HG03039 (cell line): ENCODE data around the gene KIFC3.
"Not testable (repeated sequence)": the region's sequence is repeated elsewhere in the genome, so short reads cannot be mapped to it uniquely, and the experiment has no call there.

Experiments
- ATAC-seq: cut with Tn5 transposase; IDR thresholded peaks from one replicate; pipeline ENCODE4 v1.9.1; 2021; ENCODE audit warnings: mild to moderate bottlenecking, moderate library complexity; ENCODE audit not compliant: unreplicated experiment

KIFC3 gene

DNA sequence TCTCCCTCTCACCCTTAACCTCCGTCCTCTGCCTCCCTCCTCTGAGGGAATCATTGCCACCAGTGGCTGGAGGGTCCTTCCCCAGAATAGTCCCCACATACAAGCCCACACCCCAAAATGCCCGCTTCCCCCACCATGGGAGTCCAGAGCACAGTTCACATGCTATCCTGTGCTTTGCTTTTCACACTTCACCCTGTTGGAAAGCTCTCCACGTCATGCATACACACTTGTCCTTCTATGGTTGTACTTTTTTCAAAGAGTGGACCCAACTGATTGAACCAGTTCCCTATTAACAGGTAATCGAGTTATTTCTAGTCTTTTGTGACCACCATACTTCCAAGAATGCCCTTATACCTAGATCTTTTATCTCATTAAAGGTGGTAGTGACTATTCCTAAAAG lies 23.8 kb upstream of the KIFC3 start:
- ATAC-seq, result no peak

- no peak for ATAC-seq
Observed at GRCh38 chr16:57825298-57826044, 23.2 kb upstream of the KIFC3 start.

- no peak for ATAC-seq
Observed at GRCh38 chr16:57824888-57825287, 22.6 kb upstream of the KIFC3 start.

DNA sequence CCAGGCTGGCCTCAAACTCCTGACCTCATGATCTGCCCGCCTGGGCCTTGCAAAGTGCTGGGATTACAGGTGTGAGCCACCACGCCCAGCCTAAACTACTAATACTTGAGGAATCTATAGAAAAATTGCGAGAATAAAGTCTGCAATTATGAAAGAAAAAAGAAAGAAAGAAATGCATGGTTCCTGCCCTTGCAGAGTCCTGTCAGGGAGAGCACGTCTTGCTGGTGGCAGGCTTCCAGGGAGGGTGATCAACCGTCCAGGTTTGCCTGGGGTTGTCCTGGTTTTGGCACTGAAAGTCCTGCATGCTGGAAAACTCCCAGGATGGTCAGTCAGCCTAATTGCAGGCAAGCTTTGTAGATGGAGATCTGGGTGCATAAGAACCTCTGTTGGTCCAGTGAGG lies 21.5 kb upstream of the KIFC3 start:
- no peak for ATAC-seq

- no peak for ATAC-seq
Observed at GRCh38 chr16:57822856-57823255, 20.6 kb upstream of the KIFC3 start.

- no peak for ATAC-seq
Observed at GRCh38 chr16:57822018-57822553, 19.8 kb upstream of the KIFC3 start.

GRCh38 chr16:57821149-57821971 lies 19.1 kb upstream of the KIFC3 start:
- ATAC-seq, result no peak

GRCh38 chr16:57818377-57819064 lies 16.2 kb upstream of the KIFC3 start:
- no peak for ATAC-seq

DNA sequence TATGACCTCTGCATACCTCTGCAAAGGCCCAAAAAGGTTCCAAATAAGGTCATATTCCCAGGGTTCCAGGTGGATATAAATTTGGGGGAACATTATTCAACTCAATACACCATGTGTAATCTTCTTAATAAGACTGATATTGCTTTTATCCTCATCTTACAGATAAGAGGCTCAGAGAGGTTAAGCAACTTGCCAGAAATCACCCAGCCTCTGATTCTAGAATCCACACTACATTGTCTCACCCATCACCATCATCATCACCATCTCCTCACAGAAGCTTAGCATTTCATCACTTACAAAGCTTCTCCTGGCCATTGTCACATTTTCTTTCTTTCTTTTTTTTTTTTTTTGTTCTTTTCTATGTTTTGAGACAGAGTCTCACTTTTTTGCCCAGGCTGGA lies 15.4 kb upstream of the KIFC3 start:
- ATAC-seq, result no peak

GRCh38 chr16:57815987-57816745 lies 13.9 kb upstream of the KIFC3 start:
- ATAC-seq, result peak; percentile 60

DNA sequence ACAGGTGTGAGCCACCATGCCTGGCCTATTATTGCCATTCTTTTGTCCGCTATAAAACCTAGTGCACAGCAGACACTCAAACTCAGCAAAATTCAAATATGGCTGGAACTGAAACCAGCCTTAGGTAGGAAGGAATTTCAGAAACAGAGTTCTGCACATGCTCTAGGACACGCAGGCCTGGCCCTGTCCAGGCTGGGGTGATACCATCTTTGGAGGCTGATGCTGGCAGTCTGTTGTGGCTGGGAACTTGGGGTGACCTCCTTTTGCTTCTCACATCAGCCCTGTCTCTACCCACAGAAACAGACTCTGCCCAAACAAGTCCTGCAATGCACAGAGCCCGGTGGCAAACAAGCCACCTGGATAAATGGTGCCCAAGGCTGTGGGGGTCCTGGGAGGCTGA lies 12.6 kb upstream of the KIFC3 start:
- ATAC-seq, result no peak

DNA sequence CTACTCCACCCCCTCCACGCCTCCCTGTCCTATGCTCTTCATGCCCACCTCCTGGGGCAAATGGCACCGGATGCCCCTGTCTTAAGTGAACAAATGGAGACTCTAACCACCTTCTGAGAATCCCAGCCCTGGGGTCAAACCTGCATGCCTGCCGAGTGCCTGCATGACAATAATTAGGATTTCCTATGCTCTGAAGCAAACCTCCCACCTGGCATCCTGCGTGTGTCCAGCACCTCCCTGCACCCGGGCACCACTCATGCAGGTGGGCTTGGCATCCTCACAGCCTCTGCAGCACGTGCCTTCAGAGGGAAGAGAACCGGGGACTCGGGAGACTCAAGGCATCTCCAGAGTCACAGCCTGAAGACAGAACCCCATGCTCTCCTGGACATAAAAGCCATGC lies 11.2 kb upstream of the KIFC3 start:
- no peak for ATAC-seq

DNA sequence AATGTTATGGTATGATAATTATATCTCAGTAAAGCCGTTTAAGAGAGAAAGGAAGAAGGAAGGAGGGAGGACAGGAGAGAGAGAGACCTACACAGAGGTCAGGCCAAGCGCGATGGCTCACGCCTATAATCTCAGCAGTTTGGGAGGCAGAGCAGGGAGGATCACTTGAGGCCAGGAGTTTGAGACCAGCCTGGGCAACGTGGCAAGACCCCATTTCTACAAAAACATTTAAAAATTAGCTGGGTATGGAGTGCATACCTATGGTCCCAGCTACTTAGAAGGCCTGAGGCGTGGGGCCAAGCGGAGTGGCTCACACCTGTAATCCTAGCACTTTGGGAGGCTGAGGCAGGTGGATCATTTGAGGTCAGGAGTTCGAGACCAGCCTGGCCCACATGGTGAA lies 9.0 kb upstream of the KIFC3 start:
- not testable (repeated sequence) for ATAC-seq

- peak; percentile 98 for ATAC-seq
Observed at GRCh38 chr16:57810197-57811031, 8.1 kb upstream of the KIFC3 start.

GRCh38 chr16:57809276-57810196 lies 7.2 kb upstream of the KIFC3 start:
- ATAC-seq, result no peak

DNA sequence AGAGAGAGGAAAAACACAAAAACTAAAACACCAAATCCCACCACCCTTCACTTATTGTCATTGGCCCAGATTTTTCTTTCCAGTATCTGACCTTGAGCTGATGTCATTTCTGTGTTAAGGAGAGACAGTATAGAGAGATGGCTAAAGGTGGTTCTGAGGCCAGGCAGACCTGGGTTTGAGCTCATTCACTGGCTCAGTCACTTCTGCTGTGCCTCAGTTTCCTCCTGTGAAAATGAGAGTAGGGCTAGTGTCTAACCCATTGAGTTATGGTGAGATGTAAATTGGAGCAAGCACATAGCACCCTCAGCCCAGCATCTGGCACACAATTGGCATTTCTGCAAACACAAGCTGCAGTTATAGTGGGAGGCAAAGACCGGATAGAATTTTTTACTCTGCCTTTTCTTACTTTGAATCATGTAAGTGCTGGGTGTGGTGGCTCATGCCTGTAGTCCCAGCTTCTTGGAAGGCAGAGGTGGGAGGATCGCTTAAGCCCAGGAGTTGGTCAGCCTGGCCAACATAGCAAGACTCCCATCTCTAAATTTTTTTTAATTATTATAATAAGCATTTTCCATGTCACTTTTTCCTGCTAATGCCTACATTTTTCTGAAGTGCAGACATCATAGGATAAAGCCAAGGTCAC lies 6.4 kb upstream of the KIFC3 start:
- no peak for ATAC-seq

DNA sequence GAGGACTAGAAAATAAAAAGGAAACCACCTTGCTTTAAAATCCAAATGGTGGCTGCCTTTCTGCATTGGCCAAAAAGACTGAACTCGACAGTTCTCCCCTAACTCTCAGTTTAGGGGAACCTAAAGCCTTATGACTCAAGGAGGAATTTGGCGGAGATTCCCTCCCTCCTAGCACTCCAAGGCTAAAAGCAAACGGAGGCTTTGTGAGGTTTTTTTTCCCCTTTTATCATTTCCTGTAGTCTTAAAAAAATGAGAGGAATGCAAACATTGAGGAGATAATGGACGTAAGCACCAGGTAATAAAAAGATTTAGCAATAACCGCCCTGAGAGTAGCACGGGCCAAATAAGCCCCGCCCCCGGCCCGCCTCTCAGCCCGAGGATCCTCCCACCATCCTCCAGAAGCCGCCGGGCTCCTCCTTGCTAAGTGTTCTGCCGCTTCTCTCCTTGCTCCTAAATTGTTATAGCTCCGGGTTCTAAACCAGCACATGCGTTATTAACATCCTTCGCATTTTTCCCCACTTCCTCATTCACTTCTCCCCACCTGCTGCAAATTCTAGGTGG lies 5.8 kb upstream of the KIFC3 start:
- no peak for ATAC-seq
